ENCODE results near the gene SYNPO2. TPM values are rescaled to one million over a fixed set of nuclear protein-coding genes. Genes with fewer than 3 reads are reported as not detected.
"Not testable (repeated sequence)": the region's sequence is repeated elsewhere in the genome, so short reads cannot be mapped to it uniquely, and the experiment has no call there.

SYNPO2 gene
- total RNA-seq, 2 experiments from 2014 or later = 0.22 to 0.41 TPM

GRCh38 chr4:119020158-119020557, 131.5 kb downstream of the SYNPO2 start:
- ChIA-PET CTCF (no interaction called here), POLR2A (no interaction called here)
- no peak overlapping the region for H3K27ac ChIP-seq (ENCODE audit: low read depth in 1 of 2, low read length in 2 of 2)
- H3K4me3 ChIP-seq (ENCODE audit: low read length) = no peak overlapping the region
- no peaks in the 10 kb centered on the region for H3K9me3 Mint-ChIP-seq
- H3K4me3 Mint-ChIP-seq = no peak overlapping the region
- no peaks in the 10 kb centered on the region for H3K36me3 Mint-ChIP-seq (ENCODE audit: low read depth)
- H3K27me3 Mint-ChIP-seq = peaks cover 33% of the 10 kb centered on the region
- DNase-seq = no peak
- no peaks in the 10 kb centered on the region for H3K9me3 ChIP-seq (ENCODE audit: control insufficient read depth in 1 of 2, insufficient read depth in 1 of 2, low read length in 2 of 2)
- intact Hi-C loops (cut with DNase I, micrococcal nuclease) = no loop called here
- H3K4me1 ChIP-seq (ENCODE audit: insufficient read depth, low read length) = no peaks in the 10 kb centered on the region
- no peak for ATAC-seq (ENCODE audit: poor library complexity)
- no peak overlapping the region for H3K27ac Mint-ChIP-seq
- no peaks in the 10 kb centered on the region for H3K36me3 ChIP-seq (ENCODE audit: insufficient read depth, low read length)
- TF ChIP-seq, protein P1, sequence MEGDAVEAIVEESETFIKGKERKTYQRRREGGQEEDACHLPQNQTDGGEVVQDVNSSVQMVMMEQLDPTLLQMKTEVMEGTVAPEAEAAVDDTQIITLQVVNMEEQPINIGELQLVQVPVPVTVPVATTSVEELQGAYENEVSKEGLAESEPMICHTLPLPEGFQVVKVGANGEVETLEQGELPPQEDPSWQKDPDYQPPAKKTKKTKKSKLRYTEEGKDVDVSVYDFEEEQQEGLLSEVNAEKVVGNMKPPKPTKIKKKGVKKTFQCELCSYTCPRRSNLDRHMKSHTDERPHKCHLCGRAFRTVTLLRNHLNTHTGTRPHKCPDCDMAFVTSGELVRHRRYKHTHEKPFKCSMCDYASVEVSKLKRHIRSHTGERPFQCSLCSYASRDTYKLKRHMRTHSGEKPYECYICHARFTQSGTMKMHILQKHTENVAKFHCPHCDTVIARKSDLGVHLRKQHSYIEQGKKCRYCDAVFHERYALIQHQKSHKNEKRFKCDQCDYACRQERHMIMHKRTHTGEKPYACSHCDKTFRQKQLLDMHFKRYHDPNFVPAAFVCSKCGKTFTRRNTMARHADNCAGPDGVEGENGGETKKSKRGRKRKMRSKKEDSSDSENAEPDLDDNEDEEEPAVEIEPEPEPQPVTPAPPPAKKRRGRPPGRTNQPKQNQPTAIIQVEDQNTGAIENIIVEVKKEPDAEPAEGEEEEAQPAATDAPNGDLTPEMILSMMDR (IDR thresholded peaks at IDR 0.05) = no peak
- H3K27me3 ChIP-seq (ENCODE audit: control insufficient read depth in 1 of 2, insufficient read depth in 2 of 2, low read length in 2 of 2) = peaks cover 0 to 10% of the 10 kb centered on the region in 2 experiments
- H3K4me1 Mint-ChIP-seq (ENCODE audit: low read depth) = no peaks in the 10 kb centered on the region

DNA sequence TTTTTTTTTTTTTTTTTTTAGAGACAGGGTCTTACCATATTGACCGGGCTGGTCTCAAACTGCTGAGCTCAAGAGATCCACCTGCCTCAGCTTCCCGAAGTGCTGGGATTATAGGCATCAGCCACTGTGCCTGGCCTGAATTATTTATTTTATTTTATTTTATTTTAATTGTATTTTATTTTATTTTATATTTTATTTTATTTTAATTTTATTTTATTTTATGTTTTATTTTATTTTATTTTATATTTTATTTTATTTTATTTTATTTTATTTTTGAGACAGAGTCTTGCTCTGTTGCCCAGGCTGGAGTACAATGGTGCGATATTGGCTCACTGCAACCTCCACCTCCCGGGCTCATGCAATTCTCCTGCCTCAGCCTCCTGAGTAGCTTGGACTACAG, 133.9 kb downstream of the SYNPO2 start:
- DNase-seq; H3K27ac ChIP-seq (ENCODE audit: low read depth in 1 of 2, low read length in 2 of 2); H3K27ac Mint-ChIP-seq; H3K36me3 Mint-ChIP-seq (ENCODE audit: low read depth); intact Hi-C loops (cut with DNase I, micrococcal nuclease); H3K9me3 Mint-ChIP-seq; H3K4me1 Mint-ChIP-seq (ENCODE audit: low read depth); H3K4me1 ChIP-seq (ENCODE audit: insufficient read depth, low read length); H3K4me3 ChIP-seq (ENCODE audit: low read length); H3K4me3 Mint-ChIP-seq; POLR2A ChIA-PET; ATAC-seq (ENCODE audit: poor library complexity); H3K9me3 ChIP-seq (ENCODE audit: control insufficient read depth in 1 of 2, insufficient read depth in 1 of 2, low read length in 2 of 2); H3K27me3 ChIP-seq (ENCODE audit: control insufficient read depth in 1 of 2, insufficient read depth in 2 of 2, low read length in 2 of 2); H3K36me3 ChIP-seq (ENCODE audit: insufficient read depth, low read length): not testable (repeated sequence)
- peaks cover 17% of the 10 kb centered on the region for H3K27me3 Mint-ChIP-seq
- CTCF ChIA-PET = interaction anchor here (0.6 kb wide), 1 partner anchor 11 kb away, joined by 3 read pairs; no protein-coding TSS in a partner anchor

GRCh38 chr4:119024102-119024501, 135.4 kb downstream of the SYNPO2 start:
- CTCF ChIA-PET = no interaction called here
- H3K36me3 Mint-ChIP-seq (ENCODE audit: low read depth) = no peaks in the 10 kb centered on the region
- no peaks in the 10 kb centered on the region for H3K9me3 Mint-ChIP-seq
- H3K27ac Mint-ChIP-seq = no peak overlapping the region
- no peaks in the 10 kb centered on the region for H3K4me1 Mint-ChIP-seq (ENCODE audit: low read depth)
- DNase-seq = no peak
- no peak overlapping the region for H3K4me3 Mint-ChIP-seq
- H3K27ac ChIP-seq (ENCODE audit: low read depth in 1 of 2, low read length in 2 of 2) = no peak overlapping the region
- intact Hi-C loops (cut with DNase I, micrococcal nuclease) = no loop called here
- H3K4me3 ChIP-seq (ENCODE audit: low read length) = no peak overlapping the region
- ATAC-seq (ENCODE audit: poor library complexity) = no peak
- no peaks in the 10 kb centered on the region for H3K36me3 ChIP-seq (ENCODE audit: insufficient read depth, low read length)
- TF ChIP-seq, protein P1 (IDR thresholded peaks at IDR 0.05) = no peak
- H3K27me3 Mint-ChIP-seq = peaks cover 1% of the 10 kb centered on the region
- no peaks in the 10 kb centered on the region for H3K4me1 ChIP-seq (ENCODE audit: insufficient read depth, low read length)
- H3K9me3 ChIP-seq (ENCODE audit: control insufficient read depth in 1 of 2, insufficient read depth in 1 of 2, low read length in 2 of 2) = no peaks in the 10 kb centered on the region
- H3K27me3 ChIP-seq (ENCODE audit: control insufficient read depth in 1 of 2, insufficient read depth in 2 of 2, low read length in 2 of 2) = no peaks in the 10 kb centered on the region
- POLR2A ChIA-PET = no interaction called here

DNA sequence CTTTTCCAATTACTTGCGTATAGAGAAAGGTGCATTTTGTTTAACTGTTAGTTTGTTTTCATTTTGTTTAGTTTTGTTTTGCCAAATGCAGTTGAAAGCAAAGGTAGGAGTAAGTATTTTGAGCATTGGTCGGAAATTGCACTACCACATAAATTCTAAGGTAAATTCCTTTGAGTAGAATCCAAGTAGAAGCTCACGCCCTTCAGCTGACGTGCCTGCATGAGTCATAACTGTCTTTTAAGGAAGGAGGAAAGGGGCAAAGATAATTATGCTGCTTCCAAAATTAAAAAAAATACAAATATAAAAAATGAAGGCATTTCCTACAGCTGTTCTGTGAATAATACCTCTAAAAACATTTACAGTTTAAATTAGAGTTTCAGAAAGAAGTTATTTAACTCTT, 136.8 kb downstream of the SYNPO2 start:
- Histone ChIP-seq H3K4me3 (ENCODE audit: low read length) (no peak overlapping the region), H3K9me3 (ENCODE audit: control insufficient read depth in 1 of 2, insufficient read depth in 1 of 2, low read length in 2 of 2) (no peaks in the 10 kb centered on the region), H3K27ac (ENCODE audit: low read depth in 1 of 2, low read length in 2 of 2) (peak overlapping the region in 1 of 2 donors; percentile 60), H3K4me1 (ENCODE audit: insufficient read depth, low read length) (no peaks in the 10 kb centered on the region), H3K36me3 (ENCODE audit: insufficient read depth, low read length) (no peaks in the 10 kb centered on the region), H3K27me3 (ENCODE audit: control insufficient read depth in 1 of 2, insufficient read depth in 2 of 2, low read length in 2 of 2) (peaks cover 0 to 3% of the 10 kb centered on the region in 2 experiments)
- Mint-ChIP-seq H3K4me3 (no peak overlapping the region), H3K4me1 (ENCODE audit: low read depth) (no peaks in the 10 kb centered on the region), H3K27ac (no peak overlapping the region), H3K9me3 (no peaks in the 10 kb centered on the region), H3K27me3 (no peaks in the 10 kb centered on the region), H3K36me3 (ENCODE audit: low read depth) (no peaks in the 10 kb centered on the region)
- intact Hi-C loops (cut with DNase I, micrococcal nuclease) = no loop called here
- ChIA-PET CTCF (no interaction called here), POLR2A (no interaction called here)
- TF ChIP-seq, protein P1 (IDR thresholded peaks at IDR 0.05) = no peak
- ATAC-seq (ENCODE audit: poor library complexity) (no peak), DNase-seq (peak in 2 of 14 experiments; percentile 44 to 60)
